Measurements from ENCODE around the gene CFAP221.

CFAP221 gene

GRCh38 chr2:119522671-119523070 lies 21.6 kb upstream of the CFAP221 start:
- no peak for DNase-seq (ENCODE audit: low read depth)
- TF ChIP-seq CTCF (IDR thresholded peaks at IDR 0.05; ENCODE audit: low read depth, low read length, missing control alignments): no peak
- H3K4me3 ChIP-seq (ENCODE audit: low read depth, low read length): no peak overlapping the region

GRCh38 chr2:119523383-119523951 lies 20.8 kb upstream of the CFAP221 start:
- no peak overlapping the region for H3K4me3 ChIP-seq (ENCODE audit: low read depth, low read length)

GRCh38 chr2:119523952-119524694 lies 20.1 kb upstream of the CFAP221 start, which contains the start of gene SCTR:
SCTR (minus strand) TSS chr2:119524483; CDS start chr2:119524226, 257 bp downstream.
- no peak for DNase-seq (ENCODE audit: low read depth)
- TF ChIP-seq CTCF (IDR thresholded peaks at IDR 0.05; ENCODE audit: low read depth, low read length, missing control alignments): no peak
- H3K4me3 ChIP-seq (ENCODE audit: low read depth, low read length): no peak within 1 kb of the TSS

More at GRCh38 chr2:119523383-119523951, 20.8 kb upstream of the CFAP221 start:
- DNase-seq (ENCODE audit: low read depth): no peak
- TF ChIP-seq CTCF (IDR thresholded peaks at IDR 0.05; ENCODE audit: low read depth, low read length, missing control alignments): no peak

- H3K4me3 ChIP-seq (ENCODE audit: low read depth, low read length): no peak overlapping the region
- TF ChIP-seq CTCF (IDR thresholded peaks at IDR 0.05; ENCODE audit: low read depth, low read length, missing control alignments): no peak
- no peak for DNase-seq (ENCODE audit: low read depth)
These were observed 18.6 kb upstream of the CFAP221 start for GRCh38 chr2:119525614-119526013.

- DNase-seq (ENCODE audit: low read depth): no peak
- TF ChIP-seq CTCF (IDR thresholded peaks at IDR 0.05; ENCODE audit: low read depth, low read length, missing control alignments): no peak
- H3K4me3 ChIP-seq (ENCODE audit: low read depth, low read length): no peak overlapping the region
These were observed 16.2 kb upstream of the CFAP221 start for GRCh38 chr2:119527999-119528398.

GRCh38 chr2:119531292-119531691 lies 13.0 kb upstream of the CFAP221 start:
- DNase-seq (ENCODE audit: low read depth): no peak
- no peak for TF ChIP-seq CTCF (IDR thresholded peaks at IDR 0.05; ENCODE audit: low read depth, low read length, missing control alignments)
- no peak overlapping the region for H3K4me3 ChIP-seq (ENCODE audit: low read depth, low read length)
